ENCODE results near the gene TMEM231. TPM values are rescaled to one million over a fixed set of nuclear protein-coding genes. Genes with fewer than 3 reads are reported as not detected.
A peak's percentile ranks its signal among the peaks of the same experiment; 100 is the strongest.

Gene TMEM231
- total RNA-seq, 1 donor from 2014 or later: 18.2 TPM

- Mint-ChIP-seq H3K27me3 (peaks cover 17% of the 10 kb centered on the region), H3K4me1 (ENCODE audit: unreplicated experiment) (peaks cover 17% of the 10 kb centered on the region), H3K4me3 (peak overlapping the region; percentile 100), H3K27ac (peak overlapping the region; percentile 98), H3K9me3 (no peaks in the 10 kb centered on the region), H3K36me3 (peaks cover 3% of the 10 kb centered on the region)
- DNase-seq (ENCODE audit: extremely low spot score, unreplicated experiment): no peak
- TF ChIP-seq CTCF (conservative IDR thresholded peaks at IDR 0.05): no peak
These were observed 9.6 kb upstream of the TMEM231 start for GRCh38 chr16:75565640-75566039.

- Mint-ChIP-seq H3K27me3 (peaks cover 13% of the 10 kb centered on the region), H3K4me3 (peak overlapping the region; percentile 5), H3K36me3 (no peaks in the 10 kb centered on the region), H3K4me1 (ENCODE audit: unreplicated experiment) (peaks cover 14% of the 10 kb centered on the region), H3K9me3 (no peaks in the 10 kb centered on the region), H3K27ac (peak overlapping the region; percentile 85)
- no peak for DNase-seq (ENCODE audit: extremely low spot score, unreplicated experiment)
- no peak for TF ChIP-seq CTCF (conservative IDR thresholded peaks at IDR 0.05)
These were observed 3.7 kb upstream of the TMEM231 start for GRCh38 chr16:75559564-75560372.

GRCh38 chr16:75558846-75559401, 2.9 kb upstream of the TMEM231 start:
- H3K9me3 Mint-ChIP-seq: no peaks in the 10 kb centered on the region
- no peaks in the 10 kb centered on the region for H3K36me3 Mint-ChIP-seq
- no peak for TF ChIP-seq CTCF (conservative IDR thresholded peaks at IDR 0.05)
- DNase-seq (ENCODE audit: extremely low spot score, unreplicated experiment): no peak
- H3K4me1 Mint-ChIP-seq (ENCODE audit: unreplicated experiment): peaks cover 13% of the 10 kb centered on the region
- peaks cover 9% of the 10 kb centered on the region for H3K27me3 Mint-ChIP-seq
- peak overlapping the region; percentile 73 for H3K27ac Mint-ChIP-seq
- peak overlapping the region; percentile 20 for H3K4me3 Mint-ChIP-seq

- Mint-ChIP-seq H3K27ac (peak overlapping the region; percentile 97), H3K4me1 (ENCODE audit: unreplicated experiment) (peaks cover 13% of the 10 kb centered on the region), H3K9me3 (no peaks in the 10 kb centered on the region), H3K36me3 (no peaks in the 10 kb centered on the region), H3K27me3 (no peaks in the 10 kb centered on the region), H3K4me3 (peak overlapping the region; percentile 99)
- no peak for DNase-seq (ENCODE audit: extremely low spot score, unreplicated experiment)
- no peak for TF ChIP-seq CTCF (conservative IDR thresholded peaks at IDR 0.05)
These were observed 439 bp upstream of the TMEM231 start for GRCh38 chr16:75556431-75556950.

- no peak for TF ChIP-seq CTCF (conservative IDR thresholded peaks at IDR 0.05)
- peaks cover 13% of the 10 kb centered on the region for H3K4me1 Mint-ChIP-seq (ENCODE audit: unreplicated experiment)
- peak; percentile 86 for DNase-seq (ENCODE audit: extremely low spot score, unreplicated experiment)
- H3K27me3 Mint-ChIP-seq: no peaks in the 10 kb centered on the region
- peak overlapping the region; percentile 97 for H3K27ac Mint-ChIP-seq
- peak overlapping the region; percentile 99 for H3K4me3 Mint-ChIP-seq
- no peaks in the 10 kb centered on the region for H3K36me3 Mint-ChIP-seq
- no peaks in the 10 kb centered on the region for H3K9me3 Mint-ChIP-seq
These were observed 792 bp downstream of the TMEM231 start for GRCh38 chr16:75555213-75555706.
